Body of pancreas (tissue), 4 donors: ENCODE results near the gene GPBP1L1. TPM values are rescaled to one million over a fixed set of nuclear protein-coding genes. Genes with fewer than 3 reads are reported as not detected.
A peak's percentile ranks its signal among the peaks of the same experiment; 100 is the strongest.

ENCODE experiments used
- ATAC-seq: fragments of 150-250 bp; one replicate; pipeline ENCODE4 v1.9.1; 2016
- DNase-seq, 4 donors: peaks; one replicate each; pipeline ENCODE4 v3.0.0-alpha.2; 2019
- H3K27ac ChIP-seq, 4 donors: fragments of 200-600 bp; sonication (generic); 1 replicate in 3 of 4; 2 replicates in 1 of 4; pipeline versions ENCODE4 v1.5.1 to v1.6.1; 2016 to 2019; ENCODE audit warnings: mild to moderate bottlenecking in 1 of 4, mixed read lengths in 1 of 4, moderate library complexity in 1 of 4
- H3K27me3 ChIP-seq, 2 donors: fragments of 200-600 bp; sonication (generic); one replicate each; pipeline ENCODE4 v1.6.0; 2016; ENCODE audit warnings: mild to moderate bottlenecking in 1 of 2
- H3K36me3 ChIP-seq, 2 donors: fragments of 200-600 bp; sonication (generic); replicated peaks in 1 of 2; 2 replicates each; pipeline ENCODE4 v1.5.1; 2016; ENCODE audit warnings: low read depth in 2 of 2; ENCODE audit not compliant: insufficient read depth in 1 of 2
- H3K4me1 ChIP-seq: fragments of 200-600 bp; sonication (generic); one replicate; pipeline ENCODE4 v1.6.0; 2016
- H3K4me3 ChIP-seq, 2 donors: fragments of 200-600 bp; sonication (generic); 1 replicate in 1 of 2; 2 replicates in 1 of 2; pipeline ENCODE4 v1.5.1; 2016 to 2019
- H3K9me3 ChIP-seq, 3 donors: fragments of 200-600 bp; sonication (generic); 1 replicate in 2 of 3; 2 replicates in 1 of 3; pipeline ENCODE4 v1.5.1; 2016
- POLR2A ChIP-seq, 3 donors: fragments of 450-650 bp; IDR thresholded peaks; one replicate each; pipeline ENCODE4 v1.6.1; 2016; ENCODE audit warnings: antibody characterized with exemption in 3 of 3, mild to moderate bottlenecking in 2 of 3
- WGBS, 2 donors: methylation state at CpG; one replicate each; pipeline ENCODE4 v1.1.5; 2017; 5-methylcytosine and 5-hydroxymethylcytosine counted together
- intact Hi-C: fragments of 100-400 bp; cut with DNase I; formaldehyde crosslinking; loops from one replicate; pipeline ENCODE4 v1.15.1; 2023
- total RNA-seq, 2 donors: library from RNA; depleted of rRNA; stranded (reverse); fragments of >200 nt; gene quantifications; one replicate each; pipeline ENCODE4 v1.1.0, GENCODE V29; 2016
- TF ChIP-seq, protein P1 (sequence below), 7 experiments: fragments of 450-650 bp in 4 of 7; fragments of 200-600 bp in 3 of 7; sonication (generic) in 3 of 7; IDR thresholded peaks; one replicate each; pipeline ENCODE4 v1.5.1; 2016 to 2019; ENCODE audit warnings: antibody characterized with exemption in 7 of 7

Gene GPBP1L1
- total RNA-seq, 2 donors from 2014 or later = 61.0 to 90.0 TPM

DNA sequence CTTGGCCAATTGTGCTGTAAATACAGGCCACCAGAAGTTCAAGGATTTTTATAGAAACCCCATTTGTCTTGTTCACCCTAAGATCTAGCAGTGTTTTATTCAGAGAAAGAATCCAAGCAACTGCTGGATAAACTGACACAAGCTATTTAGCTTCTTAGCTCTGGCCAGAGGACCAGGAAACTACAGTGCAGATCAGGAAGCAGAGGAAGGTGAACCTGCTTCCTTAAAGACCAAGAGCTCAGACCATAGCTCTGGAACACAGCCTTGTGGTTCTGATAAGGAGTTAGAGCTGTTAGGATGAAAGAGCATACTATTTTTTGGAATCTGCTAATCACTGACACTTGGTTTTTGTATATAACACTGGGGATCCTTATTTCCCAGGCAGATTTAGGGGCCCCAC lies 57.3 kb downstream of the GPBP1L1 start:
- Histone ChIP-seq H3K4me3 (no peak overlapping the region), H3K9me3 (no peaks in the 10 kb centered on the region), H3K27ac (no peak overlapping the region), H3K4me1 (no peaks in the 10 kb centered on the region), H3K36me3 (peaks cover 30 to 49% of the 10 kb centered on the region in 2 donors), H3K27me3 (no peaks in the 10 kb centered on the region)
- no peak for TF ChIP-seq POLR2A (IDR thresholded peaks at IDR 0.05)
- TF ChIP-seq, protein P1, sequence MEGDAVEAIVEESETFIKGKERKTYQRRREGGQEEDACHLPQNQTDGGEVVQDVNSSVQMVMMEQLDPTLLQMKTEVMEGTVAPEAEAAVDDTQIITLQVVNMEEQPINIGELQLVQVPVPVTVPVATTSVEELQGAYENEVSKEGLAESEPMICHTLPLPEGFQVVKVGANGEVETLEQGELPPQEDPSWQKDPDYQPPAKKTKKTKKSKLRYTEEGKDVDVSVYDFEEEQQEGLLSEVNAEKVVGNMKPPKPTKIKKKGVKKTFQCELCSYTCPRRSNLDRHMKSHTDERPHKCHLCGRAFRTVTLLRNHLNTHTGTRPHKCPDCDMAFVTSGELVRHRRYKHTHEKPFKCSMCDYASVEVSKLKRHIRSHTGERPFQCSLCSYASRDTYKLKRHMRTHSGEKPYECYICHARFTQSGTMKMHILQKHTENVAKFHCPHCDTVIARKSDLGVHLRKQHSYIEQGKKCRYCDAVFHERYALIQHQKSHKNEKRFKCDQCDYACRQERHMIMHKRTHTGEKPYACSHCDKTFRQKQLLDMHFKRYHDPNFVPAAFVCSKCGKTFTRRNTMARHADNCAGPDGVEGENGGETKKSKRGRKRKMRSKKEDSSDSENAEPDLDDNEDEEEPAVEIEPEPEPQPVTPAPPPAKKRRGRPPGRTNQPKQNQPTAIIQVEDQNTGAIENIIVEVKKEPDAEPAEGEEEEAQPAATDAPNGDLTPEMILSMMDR (IDR thresholded peaks at IDR 0.05) = no peak
- intact Hi-C loops = no loop called here
- no peak for DNase-seq
- ATAC-seq = no peak

DNA sequence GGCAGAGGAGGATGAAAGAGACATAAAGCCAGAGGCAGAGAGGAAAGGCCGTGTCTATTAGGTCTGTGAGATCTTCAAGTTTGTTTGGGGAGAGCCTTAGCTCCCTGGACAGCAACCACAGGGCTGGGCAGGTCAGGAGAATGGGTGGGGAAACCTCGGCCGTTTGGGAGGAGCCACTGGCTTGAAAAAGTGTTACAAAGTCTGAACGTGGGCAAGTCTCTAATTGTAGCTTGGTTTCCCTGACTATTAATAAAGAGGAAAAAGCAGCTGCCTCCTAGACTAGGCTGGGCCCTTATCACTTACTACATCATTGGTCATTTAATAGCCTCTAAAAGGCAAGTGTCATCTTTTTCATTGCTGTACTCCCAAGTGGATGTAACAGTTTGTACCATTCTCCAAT lies 62.4 kb downstream of the GPBP1L1 start, which contains the start of gene CCDC17:
Gene CCDC17 (minus strand): TSS at position 83 of the 400 bp plus-strand sequence. CDS start 145 bp downstream, outside the sequence.
- H3K27ac ChIP-seq = no peak within 1 kb of the TSS
- H3K9me3 ChIP-seq = no peaks in the 10 kb centered on the region
- peaks cover 9 to 14% of the 10 kb centered on the region in 2 donors for H3K36me3 ChIP-seq
- DNase-seq (no peak), ATAC-seq (no peak)
- no peak within 1 kb of the TSS for H3K4me3 ChIP-seq
- H3K27me3 ChIP-seq = no peaks in the 10 kb centered on the region
- no peak for TF ChIP-seq POLR2A (IDR thresholded peaks at IDR 0.05)
- TF ChIP-seq, protein P1 (IDR thresholded peaks at IDR 0.05) = no peak
- intact Hi-C loops = no loop called here
- no peaks in the 10 kb centered on the region for H3K4me1 ChIP-seq
- 47 to 67% methylated on average over 4 of the region's 4 CpGs for WGBS, 2 donors

DNA sequence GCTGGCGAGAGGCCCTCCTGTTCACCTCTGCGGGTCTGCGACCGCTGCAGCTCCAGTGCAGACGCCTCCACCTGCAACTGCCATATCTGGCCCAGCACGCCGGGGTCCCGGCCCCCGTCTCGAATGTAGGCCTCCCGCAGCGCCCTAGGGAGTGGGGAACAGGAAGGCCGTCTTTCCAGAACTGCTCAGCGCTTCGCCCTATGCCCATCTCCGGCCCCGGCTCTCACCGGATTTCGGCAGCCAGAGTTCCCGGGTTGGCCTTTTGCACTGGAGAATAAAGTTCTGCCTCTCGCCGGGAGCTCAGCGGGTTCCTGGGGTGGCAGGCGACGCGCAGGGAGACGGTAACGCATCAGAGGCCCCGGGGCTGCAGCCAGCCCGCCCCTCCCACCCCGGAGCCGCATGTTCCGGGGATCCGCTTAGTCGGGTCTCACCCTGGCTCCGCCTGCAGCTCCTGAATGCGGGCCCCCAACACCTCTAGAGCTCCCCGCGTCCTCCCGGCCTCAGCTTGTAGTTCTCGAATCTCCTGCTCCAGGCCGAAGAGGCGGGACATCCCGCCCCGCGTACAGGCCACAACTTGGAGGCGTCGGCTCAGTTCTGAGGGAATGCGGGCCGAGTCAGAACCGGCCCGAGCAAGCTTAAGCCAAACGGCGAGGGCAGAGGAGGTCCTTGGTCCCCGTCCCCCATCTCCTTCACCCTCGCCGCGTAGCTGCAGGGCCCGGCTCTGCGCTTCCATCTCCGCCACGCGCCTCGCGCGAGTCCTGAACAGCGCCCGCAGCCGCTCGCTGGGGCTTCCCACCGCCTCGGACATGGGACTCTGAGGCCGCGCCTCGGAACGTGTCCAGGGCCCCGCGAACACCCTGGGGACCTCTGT lies 63.6 kb downstream of the GPBP1L1 start:
- TF ChIP-seq, protein P1 (IDR thresholded peaks at IDR 0.05) = no peak
- TF ChIP-seq POLR2A (IDR thresholded peaks at IDR 0.05) = no peak
- no peak for ATAC-seq
- Histone ChIP-seq H3K36me3 (peaks cover 1 to 8% of the 10 kb centered on the region in 2 donors), H3K4me3 (no peak overlapping the region), H3K27me3 (no peaks in the 10 kb centered on the region), H3K27ac (peak overlapping the region in 1 of 4 donors; percentile 53), H3K9me3 (no peaks in the 10 kb centered on the region), H3K4me1 (no peaks in the 10 kb centered on the region)
- intact Hi-C loops = no loop called here
- DNase-seq = no peak
- whole genome bisulfite sequencing, 2 donors = 84 to 89% methylated on average over 54 to 55 of the region's 78 CpGs

DNA sequence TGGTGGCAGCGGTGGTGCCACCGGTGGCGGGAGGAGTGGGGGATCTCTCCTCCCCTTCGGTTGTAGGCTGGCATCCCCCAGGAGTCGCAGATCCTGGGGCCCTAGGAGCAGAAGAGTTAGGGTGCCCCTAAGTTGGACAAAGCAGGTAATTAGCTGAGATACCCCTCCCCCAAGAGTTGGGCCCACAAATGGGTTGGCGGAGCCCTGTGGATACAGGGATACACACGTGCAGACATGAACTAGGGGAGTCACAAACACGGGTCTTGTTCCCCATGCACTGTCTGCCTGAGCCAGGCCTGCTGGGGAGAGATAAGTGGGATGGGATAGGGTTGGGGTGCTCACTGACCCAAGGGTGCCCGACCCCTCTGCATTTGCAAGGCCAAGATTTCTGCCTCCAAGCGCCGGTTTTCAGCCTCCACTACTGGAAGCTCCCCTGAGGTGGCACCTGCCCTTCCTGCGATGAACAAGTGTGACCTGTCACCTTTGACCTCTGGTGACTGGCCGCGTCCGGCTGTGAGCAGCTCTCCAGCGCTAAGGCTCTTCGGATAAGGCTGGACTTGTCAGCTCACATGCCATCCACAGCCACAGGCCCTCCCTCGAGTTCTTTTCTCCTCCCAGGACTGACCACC lies 64.3 kb downstream of the GPBP1L1 start:
- peaks cover 0 to 13% of the 10 kb centered on the region in 2 donors for H3K36me3 ChIP-seq
- intact Hi-C loops = no loop called here
- H3K4me3 ChIP-seq = no peak overlapping the region
- 72 to 81% methylated on average over 5 to 18 of the region's 18 CpGs for WGBS, 2 donors
- H3K27me3 ChIP-seq = no peaks in the 10 kb centered on the region
- TF ChIP-seq POLR2A (IDR thresholded peaks at IDR 0.05) = no peak
- TF ChIP-seq, protein P1 (IDR thresholded peaks at IDR 0.05) = no peak
- DNase-seq (peak in 1 of 4 donors; percentile 13), ATAC-seq (peak; percentile 7)
- peak overlapping the region in 2 of 4 donors; percentile 42 to 53 for H3K27ac ChIP-seq
- no peaks in the 10 kb centered on the region for H3K9me3 ChIP-seq
- H3K4me1 ChIP-seq = no peaks in the 10 kb centered on the region
